GM23338 (cell line): ENCODE results near the gene APC.

Source experiments
- CTCF ChIP-seq, 2 experiments: fragments of 200-600 bp in 1 of 2; sonication (generic) in 1 of 2; conservative IDR thresholded peaks; 2 replicates each; pipeline versions ENCODE4 v1.5.1 to v1.6.1; 2016 to 2017; ENCODE audit warnings: antibody characterized with exemption in 2 of 2, low read depth in 2 of 2, mild to moderate bottlenecking in 2 of 2, moderate library complexity in 1 of 2
- EZH2 ChIP-seq: fragments of 200-600 bp; sonication (generic); IDR thresholded peaks from one replicate; pipeline ENCODE4 v1.8.0; 2017; ENCODE audit warnings: antibody characterized with exemption, mild to moderate bottlenecking, low read depth; ENCODE audit not compliant: unreplicated experiment
- JUNB ChIP-seq: IDR thresholded peaks from one replicate; pipeline ENCODE4 v1.6.1; 2016; ENCODE audit warnings: antibody characterized with exemption; ENCODE audit not compliant: unreplicated experiment
- REST ChIP-seq: IDR thresholded peaks from one replicate; pipeline ENCODE4 v1.6.1; 2018; ENCODE audit warnings: antibody characterized with exemption; ENCODE audit not compliant: unreplicated experiment

- TF ChIP-seq JUNB (no peak), CTCF (conservative IDR thresholded peaks at IDR 0.05; ENCODE audit: low read depth in 2 of 2) (no peak), EZH2 (no peak), REST (no peak)
These were observed 57.7 kb downstream of the APC start for GRCh38 chr5:112795342-112795741.
